ENCODE data around the gene UVRAG.

GRCh38 chr11:75810637-75811390 is 4.2 kb upstream of the UVRAG start:
- TF ChIP-seq POLR2A (IDR thresholded peaks at IDR 0.05) = no peak
- TF ChIP-seq, protein P1, sequence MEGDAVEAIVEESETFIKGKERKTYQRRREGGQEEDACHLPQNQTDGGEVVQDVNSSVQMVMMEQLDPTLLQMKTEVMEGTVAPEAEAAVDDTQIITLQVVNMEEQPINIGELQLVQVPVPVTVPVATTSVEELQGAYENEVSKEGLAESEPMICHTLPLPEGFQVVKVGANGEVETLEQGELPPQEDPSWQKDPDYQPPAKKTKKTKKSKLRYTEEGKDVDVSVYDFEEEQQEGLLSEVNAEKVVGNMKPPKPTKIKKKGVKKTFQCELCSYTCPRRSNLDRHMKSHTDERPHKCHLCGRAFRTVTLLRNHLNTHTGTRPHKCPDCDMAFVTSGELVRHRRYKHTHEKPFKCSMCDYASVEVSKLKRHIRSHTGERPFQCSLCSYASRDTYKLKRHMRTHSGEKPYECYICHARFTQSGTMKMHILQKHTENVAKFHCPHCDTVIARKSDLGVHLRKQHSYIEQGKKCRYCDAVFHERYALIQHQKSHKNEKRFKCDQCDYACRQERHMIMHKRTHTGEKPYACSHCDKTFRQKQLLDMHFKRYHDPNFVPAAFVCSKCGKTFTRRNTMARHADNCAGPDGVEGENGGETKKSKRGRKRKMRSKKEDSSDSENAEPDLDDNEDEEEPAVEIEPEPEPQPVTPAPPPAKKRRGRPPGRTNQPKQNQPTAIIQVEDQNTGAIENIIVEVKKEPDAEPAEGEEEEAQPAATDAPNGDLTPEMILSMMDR (IDR thresholded peaks at IDR 0.05) = no peak

Measured in ovary (tissue), 3 donors.